Measurements from ENCODE around the gene DVL2.

Gene DVL2

DNA sequence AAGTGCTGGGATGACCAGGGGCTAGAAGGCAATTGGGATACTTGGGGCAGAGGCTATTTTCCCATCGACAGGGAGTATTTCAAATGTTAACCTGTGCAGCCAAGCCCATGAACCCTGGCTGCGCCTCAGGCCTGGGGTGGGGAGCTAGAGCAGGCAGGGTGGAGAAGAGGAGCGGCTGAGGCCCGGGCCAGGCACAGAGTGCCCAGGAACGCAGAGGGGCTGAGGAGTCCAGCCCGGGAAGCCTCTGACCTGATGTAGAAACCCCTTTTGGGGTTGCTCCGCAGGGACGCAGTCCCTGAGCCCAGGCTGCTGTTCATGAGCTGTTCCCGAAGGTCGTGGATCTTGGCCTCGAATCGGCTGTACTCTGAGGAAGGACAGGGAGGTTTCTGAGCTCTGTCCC is 38.3 kb downstream of the DVL2 start:
- Histone ChIP-seq H3K4me3 (replicated peaks; ENCODE audit: insufficient read depth, low read length) (no peak overlapping the region), H3K27me3 (ENCODE audit: insufficient read depth, poor library complexity, severe bottlenecking) (no peaks in the 10 kb centered on the region), H3K27ac (replicated peaks) (no peak overlapping the region)
- TF ChIP-seq, protein P1, sequence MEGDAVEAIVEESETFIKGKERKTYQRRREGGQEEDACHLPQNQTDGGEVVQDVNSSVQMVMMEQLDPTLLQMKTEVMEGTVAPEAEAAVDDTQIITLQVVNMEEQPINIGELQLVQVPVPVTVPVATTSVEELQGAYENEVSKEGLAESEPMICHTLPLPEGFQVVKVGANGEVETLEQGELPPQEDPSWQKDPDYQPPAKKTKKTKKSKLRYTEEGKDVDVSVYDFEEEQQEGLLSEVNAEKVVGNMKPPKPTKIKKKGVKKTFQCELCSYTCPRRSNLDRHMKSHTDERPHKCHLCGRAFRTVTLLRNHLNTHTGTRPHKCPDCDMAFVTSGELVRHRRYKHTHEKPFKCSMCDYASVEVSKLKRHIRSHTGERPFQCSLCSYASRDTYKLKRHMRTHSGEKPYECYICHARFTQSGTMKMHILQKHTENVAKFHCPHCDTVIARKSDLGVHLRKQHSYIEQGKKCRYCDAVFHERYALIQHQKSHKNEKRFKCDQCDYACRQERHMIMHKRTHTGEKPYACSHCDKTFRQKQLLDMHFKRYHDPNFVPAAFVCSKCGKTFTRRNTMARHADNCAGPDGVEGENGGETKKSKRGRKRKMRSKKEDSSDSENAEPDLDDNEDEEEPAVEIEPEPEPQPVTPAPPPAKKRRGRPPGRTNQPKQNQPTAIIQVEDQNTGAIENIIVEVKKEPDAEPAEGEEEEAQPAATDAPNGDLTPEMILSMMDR (IDR thresholded peaks at IDR 0.05; ENCODE audit: insufficient read depth, low read length), result no peak
- no peak for TF ChIP-seq POLR2AphosphoS5 (IDR thresholded peaks at IDR 0.05; ENCODE audit: low read depth)
- no peak for TF ChIP-seq GABPA (IDR thresholded peaks at IDR 0.05; ENCODE audit: low read depth)
- TF ChIP-seq SPI1 (IDR thresholded peaks at IDR 0.05; ENCODE audit: borderline replicate concordance, low read depth), result no peak
- TF ChIP-seq, protein P2, sequence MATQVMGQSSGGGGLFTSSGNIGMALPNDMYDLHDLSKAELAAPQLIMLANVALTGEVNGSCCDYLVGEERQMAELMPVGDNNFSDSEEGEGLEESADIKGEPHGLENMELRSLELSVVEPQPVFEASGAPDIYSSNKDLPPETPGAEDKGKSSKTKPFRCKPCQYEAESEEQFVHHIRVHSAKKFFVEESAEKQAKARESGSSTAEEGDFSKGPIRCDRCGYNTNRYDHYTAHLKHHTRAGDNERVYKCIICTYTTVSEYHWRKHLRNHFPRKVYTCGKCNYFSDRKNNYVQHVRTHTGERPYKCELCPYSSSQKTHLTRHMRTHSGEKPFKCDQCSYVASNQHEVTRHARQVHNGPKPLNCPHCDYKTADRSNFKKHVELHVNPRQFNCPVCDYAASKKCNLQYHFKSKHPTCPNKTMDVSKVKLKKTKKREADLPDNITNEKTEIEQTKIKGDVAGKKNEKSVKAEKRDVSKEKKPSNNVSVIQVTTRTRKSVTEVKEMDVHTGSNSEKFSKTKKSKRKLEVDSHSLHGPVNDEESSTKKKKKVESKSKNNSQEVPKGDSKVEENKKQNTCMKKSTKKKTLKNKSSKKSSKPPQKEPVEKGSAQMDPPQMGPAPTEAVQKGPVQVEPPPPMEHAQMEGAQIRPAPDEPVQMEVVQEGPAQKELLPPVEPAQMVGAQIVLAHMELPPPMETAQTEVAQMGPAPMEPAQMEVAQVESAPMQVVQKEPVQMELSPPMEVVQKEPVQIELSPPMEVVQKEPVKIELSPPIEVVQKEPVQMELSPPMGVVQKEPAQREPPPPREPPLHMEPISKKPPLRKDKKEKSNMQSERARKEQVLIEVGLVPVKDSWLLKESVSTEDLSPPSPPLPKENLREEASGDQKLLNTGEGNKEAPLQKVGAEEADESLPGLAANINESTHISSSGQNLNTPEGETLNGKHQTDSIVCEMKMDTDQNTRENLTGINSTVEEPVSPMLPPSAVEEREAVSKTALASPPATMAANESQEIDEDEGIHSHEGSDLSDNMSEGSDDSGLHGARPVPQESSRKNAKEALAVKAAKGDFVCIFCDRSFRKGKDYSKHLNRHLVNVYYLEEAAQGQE (IDR thresholded peaks at IDR 0.05; ENCODE audit: insufficient replicate concordance, low read depth), result no peak
- no peak for DNase-seq (ENCODE audit: low read depth in 1 of 2, low spot score in 1 of 2)

DNA sequence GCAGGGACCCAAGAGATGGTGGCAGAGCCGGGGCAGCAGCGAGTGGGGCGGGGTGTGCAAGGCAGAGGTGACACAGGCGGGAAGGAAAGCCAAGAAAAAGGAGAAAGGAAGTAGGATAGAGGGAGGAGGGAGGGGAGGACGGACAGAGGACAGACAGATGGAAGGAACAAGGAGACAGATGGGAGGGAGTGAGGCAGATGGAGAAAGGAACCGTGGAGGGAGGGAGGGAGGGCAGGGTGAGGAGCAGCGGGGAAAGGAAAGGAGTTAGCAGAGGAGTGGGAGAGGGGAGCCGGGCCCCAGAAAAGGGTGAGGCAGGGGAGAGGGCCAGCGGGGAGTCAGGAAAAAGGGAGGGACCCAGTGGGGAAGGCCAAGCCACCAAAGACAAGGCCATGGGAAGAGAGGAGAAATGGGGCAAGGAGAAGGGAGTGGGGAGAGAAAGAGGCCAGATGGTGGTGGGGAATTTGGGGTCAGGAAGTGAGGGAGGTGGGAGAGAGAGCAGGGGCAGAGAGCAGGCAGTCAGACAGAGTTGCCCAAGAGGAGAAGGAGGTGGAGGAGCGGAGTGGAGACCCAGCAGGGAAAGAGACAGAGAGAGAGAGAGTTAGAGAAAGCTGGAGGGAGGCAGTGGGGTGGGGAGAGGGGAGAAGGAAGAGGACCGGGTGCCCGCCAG is 41.9 kb downstream of the DVL2 start:
- Histone ChIP-seq H3K4me3 (replicated peaks; ENCODE audit: insufficient read depth, low read length) (no peak overlapping the region), H3K27ac (replicated peaks) (no peak overlapping the region), H3K27me3 (ENCODE audit: insufficient read depth, poor library complexity, severe bottlenecking) (no peaks in the 10 kb centered on the region)
- no peak for DNase-seq (ENCODE audit: low read depth in 1 of 2, low spot score in 1 of 2)
- TF ChIP-seq SPI1 (IDR thresholded peaks at IDR 0.05; ENCODE audit: borderline replicate concordance, low read depth), result no peak

DNA sequence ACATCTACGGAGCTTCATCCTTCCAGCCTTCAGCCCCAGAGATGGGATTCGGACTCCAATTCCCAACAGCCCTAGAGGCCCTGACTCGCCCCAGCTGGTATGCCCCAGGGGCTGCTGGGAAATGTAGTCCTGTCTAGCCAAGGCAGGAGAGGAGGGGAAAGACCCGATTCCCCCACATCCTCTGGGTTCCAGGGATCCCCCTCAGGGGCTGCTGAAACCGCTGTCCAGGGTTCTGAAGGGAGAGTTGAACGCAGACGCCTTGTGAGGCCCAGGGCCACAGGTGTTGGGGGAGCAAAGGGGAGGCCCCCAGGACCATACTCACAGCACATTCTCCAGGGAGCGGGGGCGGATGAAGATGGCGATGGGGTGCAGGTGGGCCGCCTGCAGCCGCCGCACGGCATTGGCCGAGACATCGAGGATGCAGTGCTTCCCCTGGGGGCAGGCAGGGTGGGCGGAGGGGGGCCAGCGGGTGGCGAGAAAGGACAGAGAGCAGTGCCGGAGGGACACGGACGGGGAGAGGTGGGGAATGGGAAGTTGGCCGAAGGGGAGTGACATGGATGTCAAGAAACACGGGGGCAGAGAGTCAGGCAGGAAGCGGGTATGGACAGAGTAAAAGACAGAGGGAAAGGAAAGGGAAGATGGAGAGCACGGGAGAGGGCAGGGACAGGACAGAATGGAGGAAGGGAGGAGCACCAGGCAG is 42.6 kb downstream of the DVL2 start:
- no peak for TF ChIP-seq POLR2AphosphoS5 (IDR thresholded peaks at IDR 0.05; ENCODE audit: low read depth)
- TF ChIP-seq SPI1 (IDR thresholded peaks at IDR 0.05; ENCODE audit: borderline replicate concordance, low read depth), result no peak
- TF ChIP-seq, protein P1 (IDR thresholded peaks at IDR 0.05; ENCODE audit: insufficient read depth, low read length), result no peak
- TF ChIP-seq, protein P2 (IDR thresholded peaks at IDR 0.05; ENCODE audit: insufficient replicate concordance, low read depth), result peak; percentile 85
- no peak for TF ChIP-seq GABPA (IDR thresholded peaks at IDR 0.05; ENCODE audit: low read depth)
- DNase-seq (ENCODE audit: low read depth in 1 of 2, low spot score in 1 of 2), result peak in 1 of 2 experiments; percentile 5
- H3K4me3 ChIP-seq (replicated peaks; ENCODE audit: insufficient read depth, low read length), result no peak overlapping the region
- H3K27ac ChIP-seq (replicated peaks), result no peak overlapping the region
- no peaks in the 10 kb centered on the region for H3K27me3 ChIP-seq (ENCODE audit: insufficient read depth, poor library complexity, severe bottlenecking)

DNA sequence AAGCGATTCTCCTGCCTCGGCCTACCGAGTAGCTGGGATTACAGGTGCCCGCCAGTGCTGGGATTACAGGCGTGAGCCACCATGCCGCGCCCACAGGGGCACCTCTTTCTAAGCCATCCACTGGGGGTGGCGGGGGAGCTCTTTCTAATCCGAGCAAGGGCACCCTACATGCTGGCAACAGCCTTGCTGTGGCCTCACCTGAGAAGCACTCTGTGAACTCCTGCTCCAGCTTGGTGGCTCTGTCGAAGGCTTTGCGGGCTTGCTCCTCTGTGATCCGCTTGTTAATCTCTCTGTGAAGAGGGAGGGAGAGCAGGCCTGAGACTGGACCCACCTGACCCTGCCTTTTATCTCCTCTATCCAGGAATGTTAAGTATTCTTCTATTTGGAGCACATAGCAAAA is 43.2 kb downstream of the DVL2 start:
- TF ChIP-seq, protein P2 (IDR thresholded peaks at IDR 0.05; ENCODE audit: insufficient replicate concordance, low read depth), result no peak
- no peak for TF ChIP-seq GABPA (IDR thresholded peaks at IDR 0.05; ENCODE audit: low read depth)
- TF ChIP-seq, protein P1 (IDR thresholded peaks at IDR 0.05; ENCODE audit: insufficient read depth, low read length), result no peak
- no peak for TF ChIP-seq POLR2AphosphoS5 (IDR thresholded peaks at IDR 0.05; ENCODE audit: low read depth)
- no peak for TF ChIP-seq SPI1 (IDR thresholded peaks at IDR 0.05; ENCODE audit: borderline replicate concordance, low read depth)
- no peaks in the 10 kb centered on the region for H3K27me3 ChIP-seq (ENCODE audit: insufficient read depth, poor library complexity, severe bottlenecking)
- H3K27ac ChIP-seq (replicated peaks), result no peak overlapping the region
- no peak for DNase-seq (ENCODE audit: low read depth in 1 of 2, low spot score in 1 of 2)
- H3K4me3 ChIP-seq (replicated peaks; ENCODE audit: insufficient read depth, low read length), result no peak overlapping the region

Data from HL-60 (cell line).